Forelimb muscle (tissue), 1 donor: ENCODE data around the gene HPSE2. TPM values are rescaled to one million over a fixed set of nuclear protein-coding genes. Genes with fewer than 3 reads are reported as not detected.

Source experiments
- DNase-seq: peaks from one replicate; pipeline ENCODE4 v3.0.0-alpha.2; 2013; ENCODE audit warnings: low read depth
- polyA plus RNA-seq: library from polyadenylated mRNA; unstranded; fragments of 120-200 nt; gene quantifications from one replicate; pipeline ENCODE4 v1.2.1, GENCODE V29; 2013; ENCODE audit not compliant: insufficient read length

Gene HPSE2
- polyA plus RNA-seq, 1 donor = 0.25 TPM

- no peak for DNase-seq
Observed at GRCh38 chr10:98620503-98620902, 615.1 kb downstream of the HPSE2 start.

GRCh38 chr10:98619446-98619845 is 616.2 kb downstream of the HPSE2 start:
- no peak for DNase-seq

- DNase-seq = no peak
Observed at GRCh38 chr10:98617906-98618520, 617.6 kb downstream of the HPSE2 start.

- no peak for DNase-seq
Observed at GRCh38 chr10:98613446-98613845, 622.2 kb downstream of the HPSE2 start.

- DNase-seq = no peak
Observed at GRCh38 chr10:98611436-98611835, 624.2 kb downstream of the HPSE2 start.

- no peak for DNase-seq
Observed at GRCh38 chr10:98610836-98611235, 624.8 kb downstream of the HPSE2 start.

- no peak for DNase-seq
Observed at GRCh38 chr10:98610301-98610700, 625.4 kb downstream of the HPSE2 start.

GRCh38 chr10:98609265-98609664 is 626.4 kb downstream of the HPSE2 start:
- no peak for DNase-seq

- no peak for DNase-seq
Observed at GRCh38 chr10:98608411-98608810, 627.2 kb downstream of the HPSE2 start.

GRCh38 chr10:98602224-98602623 is 633.4 kb downstream of the HPSE2 start:
- no peak for DNase-seq

GRCh38 chr10:98599032-98599610 is 636.5 kb downstream of the HPSE2 start:
- no peak for DNase-seq

- DNase-seq = no peak
Observed at GRCh38 chr10:98596404-98596803, 639.2 kb downstream of the HPSE2 start.

- no peak for DNase-seq
Observed at GRCh38 chr10:98589691-98590090, 646.0 kb downstream of the HPSE2 start.

- DNase-seq = no peak
Observed at GRCh38 chr10:98589007-98589406, 646.6 kb downstream of the HPSE2 start.

- no peak for DNase-seq
Observed at GRCh38 chr10:98587156-98587837, 648.4 kb downstream of the HPSE2 start.

- DNase-seq = no peak
Observed at GRCh38 chr10:98586096-98586495, 649.6 kb downstream of the HPSE2 start.

- DNase-seq = no peak
Observed at GRCh38 chr10:98582363-98582762, 653.3 kb downstream of the HPSE2 start.

GRCh38 chr10:98577578-98577977 is 658.1 kb downstream of the HPSE2 start:
- no peak for DNase-seq

- DNase-seq = no peak
Observed at GRCh38 chr10:98577168-98577567, 658.5 kb downstream of the HPSE2 start.

GRCh38 chr10:98576096-98576495 is 659.6 kb downstream of the HPSE2 start:
- no peak for DNase-seq

- DNase-seq = no peak
Observed at GRCh38 chr10:98572594-98572993, 663.1 kb downstream of the HPSE2 start.

- no peak for DNase-seq
Observed at GRCh38 chr10:98570834-98571233, 664.8 kb downstream of the HPSE2 start.

- no peak for DNase-seq
Observed at GRCh38 chr10:98569853-98570252, 665.8 kb downstream of the HPSE2 start.
